H9 (cell line): Measurements from ENCODE around the gene PLEKHA5. TPM values are rescaled to one million over a fixed set of nuclear protein-coding genes. Genes with fewer than 3 reads are reported as not detected.
A peak's percentile ranks its signal among the peaks of the same experiment; 100 is the strongest.

Experiments used
- DNase-seq: peaks from one replicate; pipeline ENCODE4 v3.0.0-alpha.2; 2017
- H2AFZ ChIP-seq: one replicate; pipeline ENCODE4 v1.6.1; 2013; ENCODE audit warnings: mild to moderate bottlenecking, low read length, control low read depth, moderate library complexity
- H2AK5ac ChIP-seq: 2 replicates; pipeline ENCODE4 v1.6.1; 2013; ENCODE audit warnings: low read length, control low read depth, mixed read lengths; ENCODE audit not compliant: insufficient read length
- H2BK120ac ChIP-seq: one replicate; pipeline ENCODE4 v1.6.1; 2013; ENCODE audit warnings: low read depth, mild to moderate bottlenecking, low read length, control low read depth, inconsistent platforms; ENCODE audit not compliant: poor library complexity, severe bottlenecking
- H2BK12ac ChIP-seq: 2 replicates; pipeline ENCODE4 v1.6.1; 2013; ENCODE audit warnings: low read length, control low read depth, mixed read lengths, low read depth; ENCODE audit not compliant: insufficient read length
- H2BK15ac ChIP-seq: 2 replicates; pipeline ENCODE4 v1.6.1; 2013; ENCODE audit warnings: low read depth, low read length, control low read depth
- H2BK20ac ChIP-seq: one replicate; pipeline ENCODE4 v1.6.1; 2013; ENCODE audit warnings: low read depth, mild to moderate bottlenecking, low read length, control low read depth, inconsistent platforms; ENCODE audit not compliant: poor library complexity, severe bottlenecking
- H2BK5ac ChIP-seq: 2 replicates; pipeline ENCODE4 v1.6.1; 2013; ENCODE audit warnings: low read length, control low read depth, mixed read lengths; ENCODE audit not compliant: insufficient read length
- H3K14ac ChIP-seq: 2 replicates; pipeline ENCODE4 v1.6.1; 2013; ENCODE audit warnings: low read length, control low read depth; ENCODE audit not compliant: insufficient read depth
- H3K18ac ChIP-seq: 2 replicates; pipeline ENCODE4 v1.6.1; 2013; ENCODE audit warnings: low read depth, mild to moderate bottlenecking, mixed read lengths, low read length, control low read depth; ENCODE audit not compliant: insufficient read length
- H3K23ac ChIP-seq: 2 replicates; pipeline ENCODE4 v1.6.1; 2013; ENCODE audit warnings: low read length, control low read depth, mixed read lengths, low read depth; ENCODE audit not compliant: insufficient read length
- H3K23me2 ChIP-seq: 2 replicates; pipeline ENCODE4 v1.6.1; 2013; ENCODE audit warnings: low read depth, mild to moderate bottlenecking, mixed read lengths, low read length, control low read depth; ENCODE audit not compliant: insufficient read length, poor library complexity, severe bottlenecking
- H3K27ac ChIP-seq: 2 replicates; pipeline ENCODE4 v1.5.1; 2013; ENCODE audit warnings: low read length, control low read depth, mixed read lengths, low read depth; ENCODE audit not compliant: insufficient read length
- H3K27me3 ChIP-seq: 2 replicates; pipeline ENCODE4 v1.6.1; 2013; ENCODE audit warnings: low read length, control low read depth, inconsistent platforms; ENCODE audit not compliant: insufficient read depth
- H3K4ac ChIP-seq: 2 replicates; pipeline ENCODE4 v1.6.1; 2013; ENCODE audit warnings: low read depth, mild to moderate bottlenecking, control low read depth, inconsistent platforms, low read length, moderate library complexity
- H3K4me1 ChIP-seq: 2 replicates; pipeline ENCODE4 v1.6.1; 2013; ENCODE audit warnings: low read length, control low read depth, inconsistent platforms; ENCODE audit not compliant: insufficient read depth
- H3K4me2 ChIP-seq: 2 replicates; pipeline ENCODE4 v1.6.1; 2013; ENCODE audit warnings: low read length, control low read depth, mixed read lengths; ENCODE audit not compliant: insufficient read length, insufficient read depth
- H3K56ac ChIP-seq: 2 replicates; pipeline ENCODE4 v1.6.1; 2013; ENCODE audit warnings: low read depth, mild to moderate bottlenecking, mixed read lengths, low read length, control low read depth; ENCODE audit not compliant: insufficient read length
- H3K79me1 ChIP-seq: 2 replicates; pipeline ENCODE4 v1.6.1; 2013; ENCODE audit warnings: low read depth, mild to moderate bottlenecking, moderate library complexity, low read length, control low read depth, inconsistent platforms; ENCODE audit not compliant: insufficient read depth, poor library complexity, severe bottlenecking
- H3K79me2 ChIP-seq: 2 replicates; pipeline ENCODE4 v1.6.1; 2013; ENCODE audit warnings: low read length, control low read depth, inconsistent platforms; ENCODE audit not compliant: insufficient read depth
- H3K9ac ChIP-seq: 2 replicates; pipeline ENCODE4 v1.6.1; 2013; ENCODE audit warnings: low read length, control low read depth, mixed read lengths; ENCODE audit not compliant: insufficient read length; ENCODE audit errors: extremely low read depth
- H3K9me3 ChIP-seq: one replicate; pipeline ENCODE4 v1.6.1; 2013; ENCODE audit warnings: low read depth, low read length, inconsistent platforms; ENCODE audit not compliant: control insufficient read depth
- H3T11ph ChIP-seq: one replicate; pipeline ENCODE4 v1.6.1; 2013; ENCODE audit warnings: mild to moderate bottlenecking, low read length, control low read depth, inconsistent platforms
- H4K20me1 ChIP-seq: one replicate; pipeline ENCODE4 v1.6.1; 2013; ENCODE audit not compliant: control insufficient read depth, insufficient read length, insufficient read depth
- H4K5ac ChIP-seq: 2 replicates; pipeline ENCODE4 v1.6.1; 2013; ENCODE audit warnings: low read depth, mild to moderate bottlenecking, mixed read lengths, low read length, control low read depth; ENCODE audit not compliant: insufficient read length
- H4K8ac ChIP-seq: replicated peaks from 2 replicates; pipeline ENCODE4 v1.6.1; 2013; ENCODE audit warnings: low read length, control low read depth, mixed read lengths, low read depth; ENCODE audit not compliant: insufficient read length
- H4K91ac ChIP-seq: 2 replicates; pipeline ENCODE4 v1.6.1; 2013; ENCODE audit warnings: low read depth, mild to moderate bottlenecking, moderate library complexity, mixed read lengths, low read length, control low read depth; ENCODE audit not compliant: insufficient read length
- H3K27ac Mint-ChIP-seq, 3 experiments: 2 replicates in 2 of 3; 3 replicates in 1 of 3; pipeline ENCODE4 v1.8.0; 2020 to 2021; ENCODE audit warnings: mixed read lengths in 3 of 3, mild to moderate bottlenecking in 1 of 3, moderate library complexity in 1 of 3
- H3K27me3 Mint-ChIP-seq: 2 replicates; pipeline ENCODE4 v1.8.0; 2021; ENCODE audit warnings: low read depth, mild to moderate bottlenecking, moderate library complexity, mixed read lengths
- H3K36me3 Mint-ChIP-seq, 3 experiments: 2 replicates in 2 of 3; 3 replicates in 1 of 3; pipeline ENCODE4 v1.8.0; 2020 to 2021; ENCODE audit warnings: low read depth in 3 of 3, mixed read lengths in 3 of 3; ENCODE audit not compliant: insufficient read depth in 1 of 3
- H3K4me1 Mint-ChIP-seq, 2 experiments: 2 replicates each; pipeline ENCODE4 v1.8.0; 2020; ENCODE audit warnings: mixed read lengths in 2 of 2
- H3K4me3 Mint-ChIP-seq, 2 experiments: 2 replicates in 1 of 2; 3 replicates in 1 of 2; pipeline ENCODE4 v1.8.0; 2020 to 2021; ENCODE audit warnings: mild to moderate bottlenecking in 2 of 2, mixed read lengths in 2 of 2, moderate library complexity in 1 of 2
- H3K9me3 Mint-ChIP-seq, 2 experiments: 2 replicates in 1 of 2; 3 replicates in 1 of 2; pipeline ENCODE4 v1.8.0; 2020; ENCODE audit warnings: mild to moderate bottlenecking in 2 of 2, mixed read lengths in 2 of 2, moderate library complexity in 1 of 2
- CTCF ChIP-seq: fragments of 200-600 bp; sonication (generic); conservative IDR thresholded peaks from 3 replicates; pipeline ENCODE4 v1.8.0; 2021; ENCODE audit warnings: antibody characterized with exemption, mild to moderate bottlenecking
- WGBS: extraction: QIAGEN DNeasy Blood & Tissue Kit; methylation state at CpG from one replicate; pipeline ENCODE4 v1.1.7; 2013; ENCODE audit warnings: missing lambda C conversion rate, low lambda C conversion rate, mixed read lengths; ENCODE audit not compliant: insufficient read length; ENCODE audit errors: extremely low coverage; 5-methylcytosine and 5-hydroxymethylcytosine counted together
- total RNA-seq: library from RNA; stranded (reverse); gene quantifications from 2 replicates; pipeline ENCODE4 v1.2.1, GENCODE V29; 2021

The PLEKHA5 gene
- total RNA-seq, 1 experiment from 2014 or later, result 86.7 TPM

- Mint-ChIP-seq H3K36me3 (peaks cover 24 to 39% (median 37%) of the 10 kb centered on the region in 3 experiments), H3K27ac (peak overlapping the region in 1 of 3 experiments; percentile 58; a peak in 1 of 7 replicates), H3K27me3 (no peaks in the 10 kb centered on the region), H3K4me3 (no peak overlapping the region), H3K4me1 (peaks cover 22 to 29% of the 10 kb centered on the region in 2 experiments), H3K9me3 (peaks cover 2 to 7% of the 10 kb centered on the region in 2 experiments; a peak in 4 of 5 replicates)
- H3K9ac ChIP-seq, result no peak overlapping the region
- no peak overlapping the region for H2BK15ac ChIP-seq
- H2BK120ac ChIP-seq, result no peak overlapping the region
- no peak overlapping the region for H4K91ac ChIP-seq
- H2BK20ac ChIP-seq, result no peak overlapping the region
- no peak overlapping the region for H3K4me2 ChIP-seq
- H3K4ac ChIP-seq, result no peak overlapping the region
- no peak overlapping the region for H3K14ac ChIP-seq
- H3T11ph ChIP-seq, result no peak overlapping the region
- peaks cover 3% of the 10 kb centered on the region for H3K79me1 ChIP-seq
- no peak for TF ChIP-seq CTCF
- H3K56ac ChIP-seq, result no peak overlapping the region
- H3K27ac ChIP-seq, result no peak overlapping the region
- DNase-seq, result no peak
- no peak overlapping the region for H4K5ac ChIP-seq
- no peak overlapping the region for H2AK5ac ChIP-seq
- H2AFZ ChIP-seq, result no peak overlapping the region
- H2BK12ac ChIP-seq, result no peak overlapping the region
- H2BK5ac ChIP-seq, result no peak overlapping the region
- no peaks in the 10 kb centered on the region for H3K9me3 ChIP-seq
- no peak overlapping the region for H3K18ac ChIP-seq
- no peak overlapping the region for H4K8ac ChIP-seq
- H4K20me1 ChIP-seq, result no peaks in the 10 kb centered on the region
- H3K4me1 ChIP-seq, result peaks cover 6% of the 10 kb centered on the region; the same call in 1 of the 2 replicates
- no peak overlapping the region for H3K23ac ChIP-seq
- no CpG with 5 or more reads among the region's 4 CpGs for WGBS
- H3K23me2 ChIP-seq, result no peaks in the 10 kb centered on the region
- 0 out of 2 replicates have a peak, but pooled peaks cover 2% of the 10 kb centered on the region for H3K79me2 ChIP-seq
- H3K27me3 ChIP-seq, result no peaks in the 10 kb centered on the region
These were observed 77.1 kb downstream of the PLEKHA5 start for GRCh38 chr12:19206493-19207077.
